Measurements from ENCODE around the gene GEN1.

The GEN1 gene

GRCh38 chr2:17717666-17718065 lies 36.3 kb upstream of the GEN1 start:
- Histone ChIP-seq H3K9me3 (ENCODE audit: control insufficient read depth, insufficient read depth, low read length) (no peaks in the 10 kb centered on the region), H3K4me2 (ENCODE audit: low read length) (no peak overlapping the region), H3K36me3 (ENCODE audit: control insufficient read depth, low read length) (peaks cover 89% of the 10 kb centered on the region), H3K4me3 (ENCODE audit: low read length) (no peak overlapping the region), H3K4me1 (ENCODE audit: control insufficient read depth, low read length) (no peaks in the 10 kb centered on the region), H3K27ac (ENCODE audit: low read depth, low read length) (no peak overlapping the region), H3K27me3 (ENCODE audit: control insufficient read depth, low read length) (no peaks in the 10 kb centered on the region), H3K79me2 (ENCODE audit: control insufficient read depth, low read length) (no peaks in the 10 kb centered on the region), H3F3A (ENCODE audit: control insufficient read depth, insufficient read depth) (peaks cover 15% of the 10 kb centered on the region; the same call in 1 of the 2 replicates), H4K20me1 (ENCODE audit: control insufficient read depth, insufficient read depth, low read depth, low read length) (no peaks in the 10 kb centered on the region), H3K9me2 (replicated peaks; ENCODE audit: control insufficient read depth, low read length) (no peaks in the 10 kb centered on the region)
- no peak for TF ChIP-seq CTCF (IDR thresholded peaks at IDR 0.05; ENCODE audit: low read depth, low read length, poor library complexity, severe bottlenecking)
- TF ChIP-seq EZH2phosphoT487 (IDR thresholded peaks at IDR 0.05; ENCODE audit: borderline replicate concordance, low read length), result no peak

GRCh38 chr2:17718689-17719088 lies 35.2 kb upstream of the GEN1 start:
- Histone ChIP-seq H3K36me3 (ENCODE audit: control insufficient read depth, low read length) (peaks cover 88% of the 10 kb centered on the region), H3K27ac (ENCODE audit: low read depth, low read length) (no peak overlapping the region), H3K27me3 (ENCODE audit: control insufficient read depth, low read length) (no peaks in the 10 kb centered on the region), H3K4me3 (ENCODE audit: low read length) (no peak overlapping the region), H3K79me2 (ENCODE audit: control insufficient read depth, low read length) (no peaks in the 10 kb centered on the region), H4K20me1 (ENCODE audit: control insufficient read depth, insufficient read depth, low read depth, low read length) (no peaks in the 10 kb centered on the region), H3K9me3 (ENCODE audit: control insufficient read depth, insufficient read depth, low read length) (no peaks in the 10 kb centered on the region), H3K4me1 (ENCODE audit: control insufficient read depth, low read length) (no peaks in the 10 kb centered on the region), H3K4me2 (ENCODE audit: low read length) (no peak overlapping the region), H3F3A (ENCODE audit: control insufficient read depth, insufficient read depth) (peaks cover 15% of the 10 kb centered on the region; the same call in 1 of the 2 replicates), H3K9me2 (replicated peaks; ENCODE audit: control insufficient read depth, low read length) (no peaks in the 10 kb centered on the region)
- TF ChIP-seq EZH2phosphoT487 (IDR thresholded peaks at IDR 0.05; ENCODE audit: borderline replicate concordance, low read length), result no peak

GRCh38 chr2:17719562-17720371 lies 34.2 kb upstream of the GEN1 start:
- H3K36me3 ChIP-seq (ENCODE audit: control insufficient read depth, low read length), result peaks cover 86% of the 10 kb centered on the region
- no peaks in the 10 kb centered on the region for H3K9me2 ChIP-seq (replicated peaks; ENCODE audit: control insufficient read depth, low read length)
- no peak for TF ChIP-seq EZH2phosphoT487 (IDR thresholded peaks at IDR 0.05; ENCODE audit: borderline replicate concordance, low read length)
- TF ChIP-seq CTCF (IDR thresholded peaks at IDR 0.05; ENCODE audit: low read depth, low read length, poor library complexity, severe bottlenecking), result peak; percentile 65
- H3K4me2 ChIP-seq (ENCODE audit: low read length), result no peak overlapping the region
- no peak overlapping the region for H3K27ac ChIP-seq (ENCODE audit: low read depth, low read length)
- no peaks in the 10 kb centered on the region for H3K9me3 ChIP-seq (ENCODE audit: control insufficient read depth, insufficient read depth, low read length)
- no peaks in the 10 kb centered on the region for H3K4me1 ChIP-seq (ENCODE audit: control insufficient read depth, low read length)
- H3K79me2 ChIP-seq (ENCODE audit: control insufficient read depth, low read length), result no peaks in the 10 kb centered on the region
- H3K4me3 ChIP-seq (ENCODE audit: low read length), result no peak overlapping the region
- peaks cover 15% of the 10 kb centered on the region; the same call in 1 of the 2 replicates for H3F3A ChIP-seq (ENCODE audit: control insufficient read depth, insufficient read depth)
- no peaks in the 10 kb centered on the region for H4K20me1 ChIP-seq (ENCODE audit: control insufficient read depth, insufficient read depth, low read depth, low read length)
- no peaks in the 10 kb centered on the region for H3K27me3 ChIP-seq (ENCODE audit: control insufficient read depth, low read length)

- H3K9me2 ChIP-seq (replicated peaks; ENCODE audit: control insufficient read depth, low read length), result no peaks in the 10 kb centered on the region
- H3K4me3 ChIP-seq (ENCODE audit: low read length), result no peak overlapping the region
- no peaks in the 10 kb centered on the region for H3K27me3 ChIP-seq (ENCODE audit: control insufficient read depth, low read length)
- H3K27ac ChIP-seq (ENCODE audit: low read depth, low read length), result no peak overlapping the region
- no peak for TF ChIP-seq CTCF (IDR thresholded peaks at IDR 0.05; ENCODE audit: low read depth, low read length, poor library complexity, severe bottlenecking)
- TF ChIP-seq EZH2phosphoT487 (IDR thresholded peaks at IDR 0.05; ENCODE audit: borderline replicate concordance, low read length), result no peak
- no peaks in the 10 kb centered on the region for H4K20me1 ChIP-seq (ENCODE audit: control insufficient read depth, insufficient read depth, low read depth, low read length)
- no peak overlapping the region for H3K4me2 ChIP-seq (ENCODE audit: low read length)
- H3K79me2 ChIP-seq (ENCODE audit: control insufficient read depth, low read length), result no peaks in the 10 kb centered on the region
- peaks cover 79% of the 10 kb centered on the region for H3K36me3 ChIP-seq (ENCODE audit: control insufficient read depth, low read length)
- H3K4me1 ChIP-seq (ENCODE audit: control insufficient read depth, low read length), result no peaks in the 10 kb centered on the region
- no peaks in the 10 kb centered on the region for H3F3A ChIP-seq (ENCODE audit: control insufficient read depth, insufficient read depth)
- H3K9me3 ChIP-seq (ENCODE audit: control insufficient read depth, insufficient read depth, low read length), result no peaks in the 10 kb centered on the region
These were observed 25.7 kb upstream of the GEN1 start for GRCh38 chr2:17728210-17728609.

Measured in DOHH2 (cell line).